H1 (cell line): Measurements from ENCODE around the gene RASGEF1B.

ENCODE experiments used
- CHD2 ChIP-seq: IDR thresholded peaks from 2 replicates; pipeline ENCODE4 v1.6.1; 2012; ENCODE audit warnings: low read length, improper control_type of control experiment
- CTCF ChIP-seq, 3 experiments: IDR thresholded peaks; 1 replicate in 2 of 3; 2 replicates in 1 of 3; pipeline versions ENCODE4 v1.5.1 to v1.6.1; 2011; ENCODE audit warnings: low read length in 3 of 3, mild to moderate bottlenecking in 3 of 3, inconsistent platforms in 2 of 3, low read depth in 1 of 3, moderate library complexity in 1 of 3; ENCODE audit not compliant: insufficient read depth in 1 of 3; ENCODE audit errors: control extremely low read depth in 1 of 3
- RAD21 ChIP-seq, 2 experiments: IDR thresholded peaks in 1 of 2; conservative IDR thresholded peaks in 1 of 2; 2 replicates each; pipeline ENCODE4 v1.6.1; 2011; ENCODE audit warnings: low read depth in 2 of 2, low read length in 2 of 2, improper control_type of control experiment in 1 of 2, inconsistent platforms in 1 of 2, mild to moderate bottlenecking in 1 of 2, moderate library complexity in 1 of 2
- ZNF274 ChIP-seq: IDR thresholded peaks from 2 replicates; pipeline ENCODE4 v1.7.0; 2012; ENCODE audit warnings: low read length, borderline replicate concordance; ENCODE audit errors: extremely low read depth

GRCh38 chr4:81519856-81520255 is 48.1 kb upstream of the RASGEF1B start:
- TF ChIP-seq CTCF (IDR thresholded peaks at IDR 0.05; ENCODE audit: control extremely low read depth in 1 of 3, insufficient read depth in 1 of 3, low read depth in 1 of 3, low read length in 3 of 3) (no peak), ZNF274 (no peak), CHD2 (no peak), RAD21 (IDR thresholded peaks at IDR 0.05 in 1 of 2, conservative IDR thresholded peaks at IDR 0.05 in 1 of 2; ENCODE audit: low read depth in 2 of 2, low read length in 2 of 2) (no peak)
